ENCODE data around the gene RYK. TPM values are rescaled to one million over a fixed set of nuclear protein-coding genes. Genes with fewer than 3 reads are reported as not detected.
A peak's percentile ranks its signal among the peaks of the same experiment; 100 is the strongest.

RYK gene
- 100 to 1,000 TPM in 2 of 4 donors, 10 to 100 TPM in 2; 95.2 to 168 (median 108) TPM for total RNA-seq

DNA sequence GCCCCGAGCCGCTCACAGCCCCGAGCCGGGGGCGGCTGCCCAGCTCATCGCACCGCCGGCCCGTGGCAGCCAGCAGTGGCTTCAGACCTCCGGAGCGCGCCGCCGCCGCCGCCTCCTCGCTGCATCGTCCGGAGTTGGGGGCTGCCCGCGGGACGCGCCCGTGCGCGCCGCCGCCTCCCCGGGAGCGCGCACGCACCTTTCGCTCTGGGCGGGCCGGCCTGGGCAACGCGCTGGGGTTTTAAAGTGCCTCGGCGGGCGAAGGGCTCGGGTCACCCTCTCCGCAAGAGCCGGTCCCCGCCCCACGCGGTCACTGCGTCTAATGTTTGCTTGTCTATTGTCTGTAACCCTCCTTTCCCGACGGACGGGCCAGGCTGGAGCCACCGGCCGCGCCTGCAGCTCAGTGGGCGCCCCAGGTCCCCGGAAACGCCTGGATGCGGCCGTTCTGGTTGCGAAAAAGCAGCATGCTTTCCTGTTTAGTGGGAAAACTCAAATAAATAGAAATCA lies at the start of gene RYK:
TSS of gene RYK (minus strand) at position 143 of the 504 bp plus-strand sequence. CDS start 205 bp downstream, outside the sequence.
- H3K4me1 ChIP-seq: peaks cover 15 to 18% of the 10 kb centered on the region in 2 donors
- WGBS, 2 donors: 0 to 1% methylated on average over 17 to 22 of the region's 59 CpGs
- H3K27ac ChIP-seq: peak within 1 kb of the TSS; percentile 88 to 94 (median 89)
- no peaks in the 10 kb centered on the region for H3K27me3 ChIP-seq
- no peaks in the 10 kb centered on the region for H3K9me3 ChIP-seq
- peak; percentile 82 to 84 for DNase-seq
- TF ChIP-seq, protein P1, sequence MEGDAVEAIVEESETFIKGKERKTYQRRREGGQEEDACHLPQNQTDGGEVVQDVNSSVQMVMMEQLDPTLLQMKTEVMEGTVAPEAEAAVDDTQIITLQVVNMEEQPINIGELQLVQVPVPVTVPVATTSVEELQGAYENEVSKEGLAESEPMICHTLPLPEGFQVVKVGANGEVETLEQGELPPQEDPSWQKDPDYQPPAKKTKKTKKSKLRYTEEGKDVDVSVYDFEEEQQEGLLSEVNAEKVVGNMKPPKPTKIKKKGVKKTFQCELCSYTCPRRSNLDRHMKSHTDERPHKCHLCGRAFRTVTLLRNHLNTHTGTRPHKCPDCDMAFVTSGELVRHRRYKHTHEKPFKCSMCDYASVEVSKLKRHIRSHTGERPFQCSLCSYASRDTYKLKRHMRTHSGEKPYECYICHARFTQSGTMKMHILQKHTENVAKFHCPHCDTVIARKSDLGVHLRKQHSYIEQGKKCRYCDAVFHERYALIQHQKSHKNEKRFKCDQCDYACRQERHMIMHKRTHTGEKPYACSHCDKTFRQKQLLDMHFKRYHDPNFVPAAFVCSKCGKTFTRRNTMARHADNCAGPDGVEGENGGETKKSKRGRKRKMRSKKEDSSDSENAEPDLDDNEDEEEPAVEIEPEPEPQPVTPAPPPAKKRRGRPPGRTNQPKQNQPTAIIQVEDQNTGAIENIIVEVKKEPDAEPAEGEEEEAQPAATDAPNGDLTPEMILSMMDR (IDR thresholded peaks at IDR 0.05): no peak
- TF ChIP-seq POLR2A (IDR thresholded peaks at IDR 0.05): peak; percentile 40 to 87
- intact Hi-C loops (cut with DNase I): no loop called here
- H3K36me3 ChIP-seq: no peaks in the 10 kb centered on the region
- peak within 1 kb of the TSS; percentile 49 to 90 (median 70) for H3K4me3 ChIP-seq (replicated peaks in 1 of 3)

DNA sequence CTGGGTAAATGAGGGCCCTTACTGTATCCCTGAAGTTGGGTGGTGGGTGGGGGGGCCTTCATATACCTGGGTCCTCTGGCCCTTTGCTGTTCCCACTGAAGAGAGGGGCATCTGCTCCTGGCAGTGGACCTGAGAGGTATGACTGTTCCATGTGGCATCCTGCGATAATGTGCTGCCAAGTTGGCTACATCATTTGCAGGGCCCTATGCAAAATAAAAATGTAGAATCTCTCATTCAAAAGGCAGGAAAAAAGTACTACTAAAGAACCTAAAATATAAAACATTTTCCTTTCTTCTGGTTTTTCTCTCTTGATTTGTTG lies 49.2 kb upstream of the RYK start:
- no peaks in the 10 kb centered on the region for H3K27me3 ChIP-seq
- no peak overlapping the region for H3K27ac ChIP-seq
- TF ChIP-seq, protein P1 (IDR thresholded peaks at IDR 0.05): no peak
- no peaks in the 10 kb centered on the region for H3K36me3 ChIP-seq
- intact Hi-C loops (cut with DNase I): loop anchor here (5.0 kb wide), 1 partner anchor 88 kb away; no protein-coding TSS in a partner anchor
- no peak overlapping the region for H3K4me3 ChIP-seq (replicated peaks in 1 of 3)
- 90 to 93% methylated on average over 1 of the region's 1 CpG for WGBS, 2 donors
- DNase-seq: no peak
- no peaks in the 10 kb centered on the region for H3K9me3 ChIP-seq
- no peaks in the 10 kb centered on the region for H3K4me1 ChIP-seq

DNA sequence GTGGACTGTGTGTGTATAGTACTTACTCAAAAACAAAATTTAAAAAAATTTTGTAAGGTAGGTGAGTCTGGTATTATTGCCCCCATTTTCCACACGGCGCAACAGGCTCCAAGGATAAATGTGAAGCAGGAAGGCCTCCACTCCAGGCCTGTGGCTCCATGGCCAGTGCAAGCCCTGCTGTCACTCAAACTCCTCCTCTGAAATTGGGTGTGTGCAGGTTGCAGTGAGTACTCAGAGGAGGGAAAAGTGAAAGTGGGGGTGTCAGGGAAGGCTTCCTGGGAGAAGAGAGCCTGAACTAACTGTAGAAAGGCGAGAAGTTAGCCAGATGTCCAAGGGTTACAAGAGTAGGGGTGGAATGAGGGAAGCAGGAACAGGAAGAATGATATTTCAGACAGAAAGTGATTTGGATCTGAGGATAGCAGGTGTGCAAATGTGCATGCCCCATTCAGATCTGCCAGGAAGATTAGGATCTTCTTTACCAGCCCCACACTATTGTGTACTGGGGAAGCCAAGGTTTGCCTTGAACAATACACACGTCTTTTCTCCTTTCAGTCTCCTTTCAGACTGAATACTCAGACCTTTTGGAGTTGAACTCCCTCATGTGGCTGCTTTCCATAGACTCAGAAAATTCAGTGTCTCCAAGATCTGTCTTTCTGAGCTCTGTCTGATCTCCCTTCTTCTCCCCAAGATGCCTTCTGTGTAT lies 48.7 kb upstream of the RYK start:
- DNase-seq: no peak
- intact Hi-C loops (cut with DNase I): loop anchor here (5.0 kb wide), 1 partner anchor 87 kb away; no protein-coding TSS in a partner anchor
- TF ChIP-seq, protein P1 (IDR thresholded peaks at IDR 0.05): peak in 5 of 6 experiments; percentile 18 to 80 (median 62)
- no peak for TF ChIP-seq POLR2A (IDR thresholded peaks at IDR 0.05)
- Histone ChIP-seq H3K27ac (peak overlapping the region in 2 of 3 donors; percentile 22 to 33), H3K36me3 (no peaks in the 10 kb centered on the region), H3K27me3 (no peaks in the 10 kb centered on the region), H3K4me3 (replicated peaks in 1 of 3) (no peak overlapping the region), H3K4me1 (no peaks in the 10 kb centered on the region), H3K9me3 (no peaks in the 10 kb centered on the region)
- 68 to 69% methylated on average over 4 of the region's 4 CpGs for WGBS, 2 donors

DNA sequence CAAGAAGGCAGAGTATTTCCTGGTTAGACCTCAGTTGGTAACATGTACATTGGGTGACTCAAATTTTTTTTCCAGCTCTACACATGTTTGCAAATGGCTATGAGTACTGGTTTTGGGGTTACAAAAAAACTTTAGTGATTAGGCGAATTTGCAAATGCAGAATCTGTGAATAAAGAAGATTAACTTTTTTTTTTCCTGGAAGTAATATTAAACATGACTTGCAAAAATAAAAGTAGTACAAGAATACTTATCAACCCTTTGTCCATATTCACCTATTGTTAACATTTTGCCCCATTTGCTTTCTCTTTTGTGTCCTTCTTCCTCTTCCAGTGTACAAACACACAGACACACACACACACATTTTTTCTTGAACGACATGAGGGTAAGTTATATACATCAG lies 47.6 kb upstream of the RYK start:
- H3K27me3 ChIP-seq: no peaks in the 10 kb centered on the region
- intact Hi-C loops (cut with DNase I): loop anchor here (5.0 kb wide), 1 partner anchor 86 kb away; no protein-coding TSS in a partner anchor
- H3K4me3 ChIP-seq (replicated peaks in 1 of 3): no peak overlapping the region
- no peaks in the 10 kb centered on the region for H3K4me1 ChIP-seq
- WGBS, 2 donors: 93 to 99% methylated on average over 2 of the region's 2 CpGs
- no peak for TF ChIP-seq POLR2A (IDR thresholded peaks at IDR 0.05)
- TF ChIP-seq, protein P1 (IDR thresholded peaks at IDR 0.05): no peak
- no peaks in the 10 kb centered on the region for H3K36me3 ChIP-seq
- no peak overlapping the region for H3K27ac ChIP-seq
- no peak for DNase-seq
- H3K9me3 ChIP-seq: no peaks in the 10 kb centered on the region

DNA sequence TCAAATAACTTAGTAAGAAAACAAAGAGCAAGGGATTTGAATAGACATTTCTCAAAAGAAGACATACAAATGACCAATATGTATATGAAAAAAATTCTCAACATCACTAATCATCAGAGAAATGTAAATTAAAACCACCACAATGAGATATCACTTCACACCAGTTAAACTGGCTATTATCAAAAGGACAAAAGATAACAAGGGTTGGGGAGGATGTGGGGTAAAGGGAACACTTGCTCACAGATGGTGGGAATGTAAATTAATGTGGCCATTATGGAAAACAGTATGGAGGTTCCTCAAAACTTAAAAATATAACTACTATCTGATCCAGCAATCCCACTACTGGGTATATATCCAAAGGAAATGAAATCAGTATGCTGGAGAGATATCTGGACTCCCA lies 46.0 kb upstream of the RYK start:
- Histone ChIP-seq H3K36me3 (no peaks in the 10 kb centered on the region), H3K4me1 (peaks cover under 1 to 2% of the 10 kb centered on the region in 2 donors), H3K27ac (no peak overlapping the region), H3K4me3 (replicated peaks in 1 of 3) (no peak overlapping the region), H3K27me3 (no peaks in the 10 kb centered on the region), H3K9me3 (no peaks in the 10 kb centered on the region)
- no peak for DNase-seq
- intact Hi-C loops (cut with DNase I): loop anchor here (5.0 kb wide), 1 partner anchor 84 kb away; no protein-coding TSS in a partner anchor
- no peak for TF ChIP-seq POLR2A (IDR thresholded peaks at IDR 0.05)
- TF ChIP-seq, protein P1 (IDR thresholded peaks at IDR 0.05): no peak
